Natural killer cell (primary cell): ENCODE measurements around the gene GTF2H4. TPM values are rescaled to one million over a fixed set of nuclear protein-coding genes. Genes with fewer than 3 reads are reported as not detected.
"Not testable (repeated sequence)": the region's sequence is repeated elsewhere in the genome, so short reads cannot be mapped to it uniquely, and the experiment has no call there.

Experiments used
- ATAC-seq, 3 donors: fragments of 150-1000 bp in 2 of 3; fragments of 200-7000 bp in 1 of 3; cut with Tn5 transposase; 1 replicate in 1 of 3; 2 replicates in 2 of 3; pipeline ENCODE4 v1.10.0; 2021; ENCODE audit warnings: mild to moderate bottlenecking in 2 of 3, moderate library complexity in 2 of 3
- DNase-seq, 2 donors: peaks; one replicate each; pipeline versions ENCODE4 v3.0.0 to v3.0.0-alpha.2; 2013 to 2021; ENCODE audit warnings: mixed read lengths in 1 of 2
- H3K27ac ChIP-seq: one replicate; pipeline ENCODE4 v1.5.1; 2013; ENCODE audit warnings: mild to moderate bottlenecking, low read length
- H3K27me3 ChIP-seq: one replicate; pipeline ENCODE4 v1.6.1; 2013; ENCODE audit warnings: low read length; ENCODE audit not compliant: control insufficient read depth, insufficient read depth
- H3K36me3 ChIP-seq: one replicate; pipeline ENCODE4 v1.6.1; 2013; ENCODE audit warnings: low read length; ENCODE audit not compliant: control insufficient read depth, insufficient read depth
- H3K4me1 ChIP-seq: one replicate; pipeline ENCODE4 v1.6.1; 2013; ENCODE audit warnings: low read length; ENCODE audit not compliant: control insufficient read depth, insufficient read depth
- H3K4me3 ChIP-seq: one replicate; pipeline ENCODE4 v1.5.1; 2013; ENCODE audit warnings: low read length
- H3K9me3 ChIP-seq: one replicate; pipeline ENCODE4 v1.6.1; 2013; ENCODE audit warnings: low read length; ENCODE audit not compliant: control insufficient read depth, insufficient read depth
- H3K27ac Mint-ChIP-seq, 2 donors: one replicate each; pipeline ENCODE4 v1.8.0; 2022; ENCODE audit warnings: mild to moderate bottlenecking in 2 of 2, mixed read lengths in 2 of 2, moderate library complexity in 1 of 2
- H3K27me3 Mint-ChIP-seq, 2 donors: one replicate each; pipeline ENCODE4 v1.8.0; 2022; ENCODE audit warnings: low read depth in 2 of 2, mixed read lengths in 2 of 2
- H3K36me3 Mint-ChIP-seq: one replicate; pipeline ENCODE4 v1.8.0; 2022; ENCODE audit warnings: mixed read lengths
- H3K4me1 Mint-ChIP-seq, 2 donors: one replicate each; pipeline ENCODE4 v1.8.0; 2022; ENCODE audit warnings: mixed read lengths in 2 of 2
- H3K4me3 Mint-ChIP-seq: one replicate; pipeline ENCODE4 v1.8.0; 2022; ENCODE audit warnings: mild to moderate bottlenecking, moderate library complexity, mixed read lengths
- H3K9me3 Mint-ChIP-seq, 2 donors: one replicate each; pipeline ENCODE4 v1.8.0; 2022; ENCODE audit warnings: mixed read lengths in 2 of 2
- WGBS: methylation state at CpG from one replicate; pipeline ENCODE4 v1.1.7; 2013; ENCODE audit warnings: missing lambda C conversion rate; ENCODE audit not compliant: insufficient coverage; 5-methylcytosine and 5-hydroxymethylcytosine counted together
- intact Hi-C: fragments of 100-400 bp; cut with micrococcal nuclease; formaldehyde crosslinking; loops from one replicate; pipeline ENCODE4 v1.14.2; 2022
- total RNA-seq, 4 donors: library from RNA; stranded (reverse); fragments of 120-200 nt in 1 of 4; gene quantifications; one replicate each; pipeline versions ENCODE4 v1.2.3 to v1.2.4, GENCODE V29; 2013 to 2022
- TF ChIP-seq, protein P1 (sequence below): fragments of 200-600 bp; IDR thresholded peaks from one replicate; pipeline ENCODE4 v1.8.0; 2022; ENCODE audit warnings: antibody characterized with exemption

GTF2H4 gene
- total RNA-seq, 3 donors from 2014 or later (not counting 1 experiment from before 2014, with no cell fraction given), result 13.5 to 17.9 (median 15.7) TPM

DNA sequence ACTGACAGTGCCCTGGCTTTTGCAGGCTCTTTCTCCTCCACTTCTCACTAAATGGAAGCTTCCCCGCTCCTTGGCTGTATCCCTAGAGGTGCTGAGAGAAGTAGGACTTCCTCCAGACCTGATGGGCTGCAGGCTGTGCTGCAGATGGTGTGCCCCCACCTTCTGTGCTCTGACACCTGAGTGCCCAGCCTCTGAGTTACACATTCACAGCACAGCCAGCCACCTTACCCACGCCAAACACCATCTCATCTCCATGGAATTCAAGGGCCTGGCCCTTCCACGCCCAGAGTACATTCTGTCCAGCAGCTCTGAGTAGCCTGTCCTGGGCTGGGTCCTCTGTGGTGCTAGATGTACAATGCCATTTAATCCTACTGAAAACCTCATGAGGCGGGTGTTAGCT, 18.6 kb downstream of the GTF2H4 start:
- H3K4me1 Mint-ChIP-seq, result no peaks in the 10 kb centered on the region
- H3K36me3 Mint-ChIP-seq, result no peaks in the 10 kb centered on the region
- peaks cover 4% of the 10 kb centered on the region for H3K9me3 ChIP-seq
- intact Hi-C loops, result no loop called here
- no peak overlapping the region for H3K4me3 Mint-ChIP-seq
- H3K27me3 ChIP-seq, result no peaks in the 10 kb centered on the region
- TF ChIP-seq, protein P1, sequence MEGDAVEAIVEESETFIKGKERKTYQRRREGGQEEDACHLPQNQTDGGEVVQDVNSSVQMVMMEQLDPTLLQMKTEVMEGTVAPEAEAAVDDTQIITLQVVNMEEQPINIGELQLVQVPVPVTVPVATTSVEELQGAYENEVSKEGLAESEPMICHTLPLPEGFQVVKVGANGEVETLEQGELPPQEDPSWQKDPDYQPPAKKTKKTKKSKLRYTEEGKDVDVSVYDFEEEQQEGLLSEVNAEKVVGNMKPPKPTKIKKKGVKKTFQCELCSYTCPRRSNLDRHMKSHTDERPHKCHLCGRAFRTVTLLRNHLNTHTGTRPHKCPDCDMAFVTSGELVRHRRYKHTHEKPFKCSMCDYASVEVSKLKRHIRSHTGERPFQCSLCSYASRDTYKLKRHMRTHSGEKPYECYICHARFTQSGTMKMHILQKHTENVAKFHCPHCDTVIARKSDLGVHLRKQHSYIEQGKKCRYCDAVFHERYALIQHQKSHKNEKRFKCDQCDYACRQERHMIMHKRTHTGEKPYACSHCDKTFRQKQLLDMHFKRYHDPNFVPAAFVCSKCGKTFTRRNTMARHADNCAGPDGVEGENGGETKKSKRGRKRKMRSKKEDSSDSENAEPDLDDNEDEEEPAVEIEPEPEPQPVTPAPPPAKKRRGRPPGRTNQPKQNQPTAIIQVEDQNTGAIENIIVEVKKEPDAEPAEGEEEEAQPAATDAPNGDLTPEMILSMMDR, result no peak
- no peak overlapping the region for H3K27ac Mint-ChIP-seq
- H3K27me3 Mint-ChIP-seq, result peaks cover 0 to 2% of the 10 kb centered on the region in 2 donors
- no peak overlapping the region for H3K4me3 ChIP-seq
- ATAC-seq (no peak), DNase-seq (no peak)
- WGBS, result 95% methylated on average over 4 of the region's 4 CpGs
- H3K36me3 ChIP-seq, result peaks cover 35% of the 10 kb centered on the region
- H3K9me3 Mint-ChIP-seq, result peaks cover 0 to 3% of the 10 kb centered on the region in 2 donors
- no peak overlapping the region for H3K27ac ChIP-seq
- H3K4me1 ChIP-seq, result no peaks in the 10 kb centered on the region

DNA sequence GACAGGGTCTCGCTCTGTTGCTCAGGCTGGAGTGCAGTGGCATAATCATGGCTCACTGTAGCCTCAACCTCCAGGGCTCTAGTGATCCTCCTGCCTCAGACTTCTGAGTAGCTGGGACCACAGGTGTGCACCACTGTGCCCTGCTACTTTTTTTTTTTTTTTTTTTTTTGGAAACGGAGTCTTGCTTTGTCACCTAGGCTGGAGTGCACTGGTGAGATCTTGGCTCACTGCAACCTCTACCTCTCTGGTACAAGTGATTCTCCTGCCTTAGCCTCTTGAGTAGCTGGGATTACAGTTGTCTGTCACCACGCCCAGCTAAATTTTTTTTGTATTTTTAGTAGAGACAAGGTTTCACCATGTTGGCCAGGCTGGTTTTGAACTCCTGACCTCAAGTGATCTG, 19.1 kb downstream of the GTF2H4 start:
- H3K27me3 ChIP-seq, H3K4me3 ChIP-seq, H3K27ac Mint-ChIP-seq, H3K4me1 Mint-ChIP-seq, H3K4me1 ChIP-seq, H3K27ac ChIP-seq, H3K9me3 ChIP-seq, H3K36me3 Mint-ChIP-seq, H3K9me3 Mint-ChIP-seq, DNase-seq, H3K27me3 Mint-ChIP-seq, ATAC-seq, H3K4me3 Mint-ChIP-seq, intact Hi-C loops: not testable (repeated sequence)
- 74% methylated on average over 3 of the region's 3 CpGs for WGBS
- H3K36me3 ChIP-seq, result peaks cover 31% of the 10 kb centered on the region

DNA sequence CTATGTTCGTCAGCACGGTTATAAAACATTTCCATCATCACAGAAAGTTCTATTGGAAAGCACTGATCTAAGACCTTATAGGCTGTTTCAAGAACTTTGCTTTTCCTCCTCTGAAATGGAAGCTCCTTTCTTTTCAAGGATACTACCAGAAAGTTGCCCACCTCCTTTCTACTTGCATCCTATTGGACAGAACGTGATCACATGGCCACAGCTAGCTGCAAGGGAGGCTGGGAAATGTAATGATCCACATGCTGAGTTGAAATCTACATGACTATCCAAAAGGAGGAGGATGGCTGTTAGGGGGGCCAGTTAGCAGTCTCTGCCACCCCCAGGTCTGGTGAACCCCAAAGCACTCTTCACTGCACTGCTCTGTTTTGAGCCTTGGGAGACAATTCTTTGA, 20.7 kb downstream of the GTF2H4 start:
- ATAC-seq (no peak), DNase-seq (no peak)
- peaks cover 0 to 3% of the 10 kb centered on the region in 2 donors for H3K9me3 Mint-ChIP-seq
- intact Hi-C loops, result no loop called here
- H3K9me3 ChIP-seq, result peaks cover 4% of the 10 kb centered on the region
- peaks cover 0 to 6% of the 10 kb centered on the region in 2 donors for H3K27me3 Mint-ChIP-seq
- H3K4me3 Mint-ChIP-seq, result no peak overlapping the region
- H3K36me3 ChIP-seq, result peaks cover 17% of the 10 kb centered on the region
- 95% methylated on average over 3 of the region's 3 CpGs for WGBS
- no peaks in the 10 kb centered on the region for H3K4me1 Mint-ChIP-seq
- H3K36me3 Mint-ChIP-seq, result no peaks in the 10 kb centered on the region
- no peak overlapping the region for H3K4me3 ChIP-seq
- H3K27ac ChIP-seq, result no peak overlapping the region
- TF ChIP-seq, protein P1, result no peak
- no peaks in the 10 kb centered on the region for H3K4me1 ChIP-seq
- no peak overlapping the region for H3K27ac Mint-ChIP-seq
- H3K27me3 ChIP-seq, result no peaks in the 10 kb centered on the region

DNA sequence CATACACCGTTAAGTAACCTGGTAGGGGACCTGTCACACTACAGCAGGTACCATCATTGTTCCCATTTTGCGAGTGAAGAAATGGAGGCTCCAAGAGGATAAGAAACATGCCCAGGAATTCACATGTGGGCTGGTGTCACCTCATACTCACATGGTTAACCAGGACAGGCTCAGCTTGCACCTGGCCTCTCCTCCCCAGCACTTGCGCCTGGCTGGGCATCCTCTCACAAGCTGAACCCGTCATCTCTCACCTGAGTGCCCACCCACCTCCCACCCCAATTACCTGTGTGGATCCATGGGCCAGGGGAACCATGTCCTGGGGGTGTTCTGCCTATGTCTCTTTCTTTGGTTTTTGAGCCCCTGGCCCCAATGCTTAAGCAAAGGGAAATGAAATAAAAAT, 22.5 kb downstream of the GTF2H4 start:
- Mint-ChIP-seq H3K9me3 (peaks cover 0 to 3% of the 10 kb centered on the region in 2 donors), H3K4me3 (no peak overlapping the region)
- H3K4me1 ChIP-seq, result no peaks in the 10 kb centered on the region

More for the DNA sequence above, 22.5 kb downstream of the GTF2H4 start:
- DNase-seq, result no peak
- no peaks in the 10 kb centered on the region for H3K36me3 Mint-ChIP-seq
- ATAC-seq, result no peak
- Histone ChIP-seq H3K36me3 (peaks cover 12% of the 10 kb centered on the region), H3K27me3 (no peaks in the 10 kb centered on the region), H3K27ac (no peak overlapping the region), H3K9me3 (peaks cover 4% of the 10 kb centered on the region), H3K4me3 (no peak overlapping the region)
- no peaks in the 10 kb centered on the region for H3K4me1 Mint-ChIP-seq
- H3K27ac Mint-ChIP-seq, result no peak overlapping the region
- WGBS, result 93% methylated on average over 4 of the region's 4 CpGs
- intact Hi-C loops, result no loop called here
- H3K27me3 Mint-ChIP-seq, result peaks cover 9 to 10% of the 10 kb centered on the region in 2 donors
- TF ChIP-seq, protein P1, result no peak
